ENCODE data around the gene DPF3.

DNA sequence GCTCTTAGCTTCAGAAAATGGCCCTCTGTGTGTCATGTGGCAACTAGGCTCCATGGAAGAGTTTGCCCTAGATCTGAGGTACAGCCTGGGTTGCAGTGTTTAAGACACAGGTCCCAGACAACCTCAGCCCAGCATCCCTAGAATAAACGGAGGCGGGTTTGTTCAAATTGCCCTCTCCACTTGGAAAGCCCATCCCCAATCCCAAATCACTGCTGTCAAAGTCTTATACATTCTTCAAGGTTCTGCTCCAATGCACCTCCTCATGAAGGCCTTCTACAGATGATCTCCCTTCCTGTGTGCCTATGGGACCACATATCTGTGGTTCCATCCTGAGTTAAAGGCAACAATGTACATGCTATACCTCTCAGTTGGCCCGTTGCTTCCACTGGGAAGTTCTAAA lies 289.8 kb downstream of the DPF3 start:
- TF ChIP-seq EP300 (IDR thresholded peaks at IDR 0.05) (no peak), PHF8 (IDR thresholded peaks at IDR 0.05; ENCODE audit: borderline replicate concordance, low read depth) (no peak), POLR2A (IDR thresholded peaks at IDR 0.05; ENCODE audit: low read length) (no peak), EHMT2 (IDR thresholded peaks at IDR 0.05; ENCODE audit: low read depth) (no peak), ESRRA (IDR thresholded peaks at IDR 0.05; ENCODE audit: borderline replicate concordance, low read length) (no peak), RNF2 (IDR thresholded peaks at IDR 0.05; ENCODE audit: borderline replicate concordance, low read depth) (no peak), BHLHE40 (IDR thresholded peaks at IDR 0.05; ENCODE audit: low read depth, low read length) (no peak), RAD21 (conservative IDR thresholded peaks at IDR 0.05 in 1 of 2, IDR thresholded peaks at IDR 0.05 in 1 of 2) (no peak), RARB (CRISPR knock-in tag; IDR thresholded peaks at IDR 0.05) (no peak), CEBPB (IDR thresholded peaks at IDR 0.05) (no peak)
- TF ChIP-seq, protein P1, sequence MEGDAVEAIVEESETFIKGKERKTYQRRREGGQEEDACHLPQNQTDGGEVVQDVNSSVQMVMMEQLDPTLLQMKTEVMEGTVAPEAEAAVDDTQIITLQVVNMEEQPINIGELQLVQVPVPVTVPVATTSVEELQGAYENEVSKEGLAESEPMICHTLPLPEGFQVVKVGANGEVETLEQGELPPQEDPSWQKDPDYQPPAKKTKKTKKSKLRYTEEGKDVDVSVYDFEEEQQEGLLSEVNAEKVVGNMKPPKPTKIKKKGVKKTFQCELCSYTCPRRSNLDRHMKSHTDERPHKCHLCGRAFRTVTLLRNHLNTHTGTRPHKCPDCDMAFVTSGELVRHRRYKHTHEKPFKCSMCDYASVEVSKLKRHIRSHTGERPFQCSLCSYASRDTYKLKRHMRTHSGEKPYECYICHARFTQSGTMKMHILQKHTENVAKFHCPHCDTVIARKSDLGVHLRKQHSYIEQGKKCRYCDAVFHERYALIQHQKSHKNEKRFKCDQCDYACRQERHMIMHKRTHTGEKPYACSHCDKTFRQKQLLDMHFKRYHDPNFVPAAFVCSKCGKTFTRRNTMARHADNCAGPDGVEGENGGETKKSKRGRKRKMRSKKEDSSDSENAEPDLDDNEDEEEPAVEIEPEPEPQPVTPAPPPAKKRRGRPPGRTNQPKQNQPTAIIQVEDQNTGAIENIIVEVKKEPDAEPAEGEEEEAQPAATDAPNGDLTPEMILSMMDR (IDR thresholded peaks at IDR 0.05) = no peak
- TF ChIP-seq, protein P2, sequence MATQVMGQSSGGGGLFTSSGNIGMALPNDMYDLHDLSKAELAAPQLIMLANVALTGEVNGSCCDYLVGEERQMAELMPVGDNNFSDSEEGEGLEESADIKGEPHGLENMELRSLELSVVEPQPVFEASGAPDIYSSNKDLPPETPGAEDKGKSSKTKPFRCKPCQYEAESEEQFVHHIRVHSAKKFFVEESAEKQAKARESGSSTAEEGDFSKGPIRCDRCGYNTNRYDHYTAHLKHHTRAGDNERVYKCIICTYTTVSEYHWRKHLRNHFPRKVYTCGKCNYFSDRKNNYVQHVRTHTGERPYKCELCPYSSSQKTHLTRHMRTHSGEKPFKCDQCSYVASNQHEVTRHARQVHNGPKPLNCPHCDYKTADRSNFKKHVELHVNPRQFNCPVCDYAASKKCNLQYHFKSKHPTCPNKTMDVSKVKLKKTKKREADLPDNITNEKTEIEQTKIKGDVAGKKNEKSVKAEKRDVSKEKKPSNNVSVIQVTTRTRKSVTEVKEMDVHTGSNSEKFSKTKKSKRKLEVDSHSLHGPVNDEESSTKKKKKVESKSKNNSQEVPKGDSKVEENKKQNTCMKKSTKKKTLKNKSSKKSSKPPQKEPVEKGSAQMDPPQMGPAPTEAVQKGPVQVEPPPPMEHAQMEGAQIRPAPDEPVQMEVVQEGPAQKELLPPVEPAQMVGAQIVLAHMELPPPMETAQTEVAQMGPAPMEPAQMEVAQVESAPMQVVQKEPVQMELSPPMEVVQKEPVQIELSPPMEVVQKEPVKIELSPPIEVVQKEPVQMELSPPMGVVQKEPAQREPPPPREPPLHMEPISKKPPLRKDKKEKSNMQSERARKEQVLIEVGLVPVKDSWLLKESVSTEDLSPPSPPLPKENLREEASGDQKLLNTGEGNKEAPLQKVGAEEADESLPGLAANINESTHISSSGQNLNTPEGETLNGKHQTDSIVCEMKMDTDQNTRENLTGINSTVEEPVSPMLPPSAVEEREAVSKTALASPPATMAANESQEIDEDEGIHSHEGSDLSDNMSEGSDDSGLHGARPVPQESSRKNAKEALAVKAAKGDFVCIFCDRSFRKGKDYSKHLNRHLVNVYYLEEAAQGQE (IDR thresholded peaks at IDR 0.05) = no peak

Measured in A549 (cell line).